Skeletal muscle satellite cell (primary cell): ENCODE data around the gene MCRS1. TPM values are rescaled to one million over a fixed set of nuclear protein-coding genes. Genes with fewer than 3 reads are reported as not detected.
"Not testable (repeated sequence)": the region's sequence is repeated elsewhere in the genome, so short reads cannot be mapped to it uniquely, and the experiment has no call there.

ENCODE experiments used
- H3K27me3 ChIP-seq: 2 replicates; pipeline ENCODE4 v1.7.0; 2013; ENCODE audit warnings: low read length; ENCODE audit not compliant: control insufficient read depth, insufficient read depth
- H3K36me3 ChIP-seq: 2 replicates; pipeline ENCODE4 v1.7.0; 2013; ENCODE audit warnings: mild to moderate bottlenecking, control low read depth, low read length; ENCODE audit not compliant: insufficient read depth
- H3K4me1 ChIP-seq: 2 replicates; pipeline ENCODE4 v1.7.0; 2013; ENCODE audit warnings: low read length; ENCODE audit not compliant: control insufficient read depth, insufficient read depth
- H3K4me2 ChIP-seq: 2 replicates; pipeline ENCODE4 v1.7.0; 2013; ENCODE audit warnings: mild to moderate bottlenecking, low read length
- H3K4me3 ChIP-seq: 2 replicates; pipeline ENCODE4 v1.7.0; 2013; ENCODE audit warnings: low read length
- H3K9ac ChIP-seq: 2 replicates; pipeline ENCODE4 v1.7.0; 2013; ENCODE audit warnings: mild to moderate bottlenecking, low read depth, low read length, moderate library complexity
- H3K9me3 ChIP-seq: replicated peaks from 2 replicates; pipeline ENCODE4 v1.7.0; 2013; ENCODE audit warnings: mild to moderate bottlenecking, control low read depth, low read length
- small RNA-seq: library from RNA; depleted of rRNA; stranded (forward); fragments of <200 nt; gene quantifications from one replicate; pipeline ENCODE3, GENCODE V24; 2012

Gene MCRS1

DNA sequence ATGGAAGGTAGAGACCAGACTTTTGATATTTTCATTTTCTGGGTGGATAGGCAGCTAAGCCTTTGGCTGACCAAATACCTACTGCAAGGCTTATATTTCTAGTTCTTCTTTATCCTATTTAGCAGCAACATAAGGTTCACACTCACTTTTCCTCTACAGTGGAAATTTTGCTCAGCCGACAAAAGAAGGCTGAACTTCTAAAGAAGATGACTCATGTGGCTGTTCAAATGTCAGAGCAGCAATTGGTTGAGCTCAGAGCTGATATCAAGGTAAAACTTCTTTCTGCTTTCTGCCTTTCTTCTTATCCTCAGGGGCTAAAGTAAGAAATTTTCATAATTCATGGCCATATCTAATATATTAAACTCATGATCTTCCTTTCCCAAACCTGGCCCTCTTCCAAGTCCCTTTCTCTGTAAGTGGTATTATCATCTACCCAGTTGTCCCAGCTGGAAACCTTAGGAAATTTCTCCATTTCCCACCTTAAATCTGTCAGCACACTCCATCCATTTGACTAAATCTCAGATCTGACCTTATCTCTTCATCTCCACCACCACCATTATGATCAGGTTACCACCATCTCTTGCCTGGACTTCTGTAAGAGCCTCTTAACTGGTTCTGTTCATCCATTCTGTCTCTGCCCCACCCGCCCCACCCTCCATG is 48.9 kb downstream of the MCRS1 start:
- Histone ChIP-seq H3K9me3 (no peaks in the 10 kb centered on the region), H3K36me3 (peaks cover 29% of the 10 kb centered on the region), H3K4me1 (peaks cover 11% of the 10 kb centered on the region), H3K9ac (no peak overlapping the region), H3K27me3 (no peaks in the 10 kb centered on the region), H3K4me3 (no peak overlapping the region), H3K4me2 (no peak overlapping the region)

DNA sequence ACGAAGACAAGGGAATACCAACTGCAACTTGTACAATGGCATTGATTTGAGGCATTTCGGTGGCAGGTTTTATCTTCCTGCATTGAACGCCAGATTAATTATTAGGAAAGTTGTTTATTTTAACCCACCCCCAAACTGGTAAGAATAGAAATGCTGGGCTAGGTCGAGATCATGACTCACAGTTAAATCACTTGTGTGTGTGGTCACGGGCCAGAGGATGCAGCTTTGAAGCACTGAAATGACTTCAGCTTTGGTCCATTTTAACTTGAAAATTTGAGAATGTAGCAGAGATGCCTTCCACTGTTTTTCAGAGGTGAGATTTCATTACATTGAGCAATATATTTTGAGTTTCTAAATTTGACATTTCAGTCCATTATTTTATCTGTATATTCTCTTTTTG is 52.7 kb downstream of the MCRS1 start:
- Histone ChIP-seq H3K27me3 (no peaks in the 10 kb centered on the region), H3K4me3 (no peak overlapping the region), H3K4me1 (peaks cover 11% of the 10 kb centered on the region), H3K4me2 (peak overlapping the region; percentile 23), H3K36me3 (peaks cover 9% of the 10 kb centered on the region), H3K9me3 (no peaks in the 10 kb centered on the region), H3K9ac (no peak overlapping the region)

DNA sequence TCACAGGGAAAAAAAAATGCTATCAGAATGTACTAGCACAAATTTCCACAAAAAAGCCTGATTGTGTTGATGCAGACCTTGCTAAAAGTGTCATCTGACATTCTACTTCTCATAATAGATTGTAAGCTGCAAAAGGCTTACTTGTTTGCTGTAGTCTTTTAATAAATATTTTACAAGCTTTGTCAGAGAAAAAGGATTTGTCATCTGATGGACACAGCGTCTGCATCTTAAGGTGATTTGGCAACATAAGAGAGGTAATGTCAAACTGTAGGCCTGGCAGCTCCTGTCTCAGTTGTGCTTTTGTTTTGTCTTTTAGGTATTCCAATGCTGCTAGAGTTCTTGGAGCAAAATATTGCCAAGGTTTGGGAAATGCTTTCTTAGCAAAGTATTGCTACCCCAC is 55.4 kb downstream of the MCRS1 start:
- Histone ChIP-seq H3K4me3 (no peak overlapping the region), H3K27me3 (no peaks in the 10 kb centered on the region), H3K4me2 (no peak overlapping the region), H3K36me3 (peaks cover 5% of the 10 kb centered on the region), H3K9ac (no peak overlapping the region), H3K4me1 (peaks cover 16% of the 10 kb centered on the region), H3K9me3 (no peaks in the 10 kb centered on the region)

DNA sequence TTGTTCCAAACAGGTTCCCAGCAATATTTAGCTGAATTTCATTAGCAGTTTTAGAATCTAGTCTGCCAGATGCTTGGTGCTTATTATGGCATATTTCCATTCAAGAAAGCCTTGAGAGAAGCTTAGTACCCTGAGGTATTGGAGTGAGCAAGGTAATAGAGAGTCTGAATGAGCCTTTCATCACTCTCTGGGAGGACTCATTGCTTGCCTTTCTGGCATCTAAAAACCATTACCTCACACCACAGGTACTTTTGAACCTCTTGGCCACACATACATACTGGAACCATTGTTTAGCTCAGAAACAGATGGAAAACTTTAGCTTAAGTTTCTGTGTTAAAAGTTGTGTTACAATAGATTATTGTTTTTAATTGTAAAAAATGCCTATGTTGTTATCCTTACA is 56.5 kb downstream of the MCRS1 start:
- Histone ChIP-seq H3K9me3 (no peaks in the 10 kb centered on the region), H3K4me1 (peaks cover 26% of the 10 kb centered on the region), H3K9ac (no peak overlapping the region), H3K4me3 (no peak overlapping the region), H3K4me2 (no peak overlapping the region), H3K27me3 (no peaks in the 10 kb centered on the region), H3K36me3 (peaks cover 3% of the 10 kb centered on the region)

DNA sequence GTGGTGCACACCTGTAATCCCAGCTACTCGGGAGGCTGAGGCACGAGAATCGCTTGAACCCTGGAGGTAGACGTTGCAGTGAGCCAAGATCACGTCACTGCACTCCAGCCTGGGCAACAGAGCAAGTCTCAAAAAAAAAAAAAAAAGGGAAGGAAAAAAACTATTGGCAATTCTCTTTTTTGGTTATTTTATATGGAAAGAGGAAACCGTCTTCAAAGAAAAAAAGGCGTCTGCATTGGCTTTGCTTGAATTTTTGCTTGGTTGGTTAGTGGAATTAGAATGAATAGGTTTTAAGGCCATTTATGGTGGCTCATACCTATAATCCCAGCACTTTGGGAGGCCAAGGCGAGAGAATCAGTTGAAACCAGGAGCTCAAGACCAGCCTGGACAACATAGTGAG is 58.3 kb downstream of the MCRS1 start:
- not testable (repeated sequence) for H3K4me3 ChIP-seq, H3K9ac ChIP-seq, H3K36me3 ChIP-seq, H3K9me3 ChIP-seq, H3K27me3 ChIP-seq, H3K4me2 ChIP-seq
- H3K4me1 ChIP-seq: peaks cover 31% of the 10 kb centered on the region

Small RNA genes lying within 50 kb of the gene (small RNA-seq; reads per million reads assigned to genes)
- gene POLR2KP1 (not detected), gene RNU6-834P (not detected)
